Choroid plexus epithelial cell (primary cell): ENCODE data around the gene TCF23.

Experiments used
- DNase-seq: peaks from one replicate; pipeline ENCODE4 v3.0.0-alpha.2; 2010; ENCODE audit warnings: low read depth
- H3K4me3 ChIP-seq: 2 replicates; pipeline ENCODE4 v1.5.1; 2011; ENCODE audit warnings: low read depth, mild to moderate bottlenecking, control low read depth, low read length, moderate library complexity
- TF ChIP-seq, protein P1 (sequence below): conservative IDR thresholded peaks from 2 replicates; pipeline ENCODE4 v1.5.1; 2011; ENCODE audit warnings: low read depth, mild to moderate bottlenecking, control low read depth, inconsistent platforms, low read length, moderate library complexity

Gene TCF23

GRCh38 chr2:27150639-27151230 lies 1.9 kb downstream of the TCF23 start:
- TF ChIP-seq, protein P1, sequence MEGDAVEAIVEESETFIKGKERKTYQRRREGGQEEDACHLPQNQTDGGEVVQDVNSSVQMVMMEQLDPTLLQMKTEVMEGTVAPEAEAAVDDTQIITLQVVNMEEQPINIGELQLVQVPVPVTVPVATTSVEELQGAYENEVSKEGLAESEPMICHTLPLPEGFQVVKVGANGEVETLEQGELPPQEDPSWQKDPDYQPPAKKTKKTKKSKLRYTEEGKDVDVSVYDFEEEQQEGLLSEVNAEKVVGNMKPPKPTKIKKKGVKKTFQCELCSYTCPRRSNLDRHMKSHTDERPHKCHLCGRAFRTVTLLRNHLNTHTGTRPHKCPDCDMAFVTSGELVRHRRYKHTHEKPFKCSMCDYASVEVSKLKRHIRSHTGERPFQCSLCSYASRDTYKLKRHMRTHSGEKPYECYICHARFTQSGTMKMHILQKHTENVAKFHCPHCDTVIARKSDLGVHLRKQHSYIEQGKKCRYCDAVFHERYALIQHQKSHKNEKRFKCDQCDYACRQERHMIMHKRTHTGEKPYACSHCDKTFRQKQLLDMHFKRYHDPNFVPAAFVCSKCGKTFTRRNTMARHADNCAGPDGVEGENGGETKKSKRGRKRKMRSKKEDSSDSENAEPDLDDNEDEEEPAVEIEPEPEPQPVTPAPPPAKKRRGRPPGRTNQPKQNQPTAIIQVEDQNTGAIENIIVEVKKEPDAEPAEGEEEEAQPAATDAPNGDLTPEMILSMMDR = no peak
- no peak for DNase-seq
- no peak overlapping the region for H3K4me3 ChIP-seq

GRCh38 chr2:27152102-27152795 lies 3.4 kb downstream of the TCF23 start:
- no peak for DNase-seq
- no peak overlapping the region for H3K4me3 ChIP-seq

GRCh38 chr2:27152796-27153464 lies 4.1 kb downstream of the TCF23 start:
- DNase-seq = no peak
- TF ChIP-seq, protein P1 = no peak
- no peak overlapping the region for H3K4me3 ChIP-seq

More at GRCh38 chr2:27152102-27152795, 3.4 kb downstream of the TCF23 start:
- TF ChIP-seq, protein P1 = no peak

GRCh38 chr2:27154488-27154887 lies 5.7 kb downstream of the TCF23 start:
- TF ChIP-seq, protein P1 = no peak
- no peak overlapping the region for H3K4me3 ChIP-seq
- no peak for DNase-seq

DNA sequence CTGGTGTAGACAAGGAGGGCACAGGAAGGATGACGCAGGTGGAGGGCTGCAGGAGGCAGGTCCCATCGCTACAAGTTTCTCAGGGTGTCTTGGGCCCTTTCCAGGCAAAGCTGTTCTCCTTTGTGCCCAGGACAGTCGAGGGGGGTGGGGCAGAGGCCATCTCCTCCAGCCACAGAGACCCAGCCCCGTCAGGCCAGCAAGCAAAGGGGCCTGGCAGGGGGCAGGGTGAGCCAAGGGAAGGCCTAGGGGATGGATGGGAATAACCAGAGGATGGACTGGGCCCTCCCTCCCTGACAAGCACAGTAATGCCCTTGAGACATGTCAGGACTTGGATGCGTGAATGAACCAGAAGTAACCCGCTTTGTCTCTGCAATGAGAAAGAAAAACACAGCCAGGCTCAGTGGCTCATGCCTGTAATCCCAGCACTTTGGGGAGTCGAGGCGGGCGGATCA lies 6.3 kb downstream of the TCF23 start:
- H3K4me3 ChIP-seq = no peak overlapping the region
- TF ChIP-seq, protein P1 = no peak
- DNase-seq = no peak

- TF ChIP-seq, protein P1 = no peak
- no peak for DNase-seq
- H3K4me3 ChIP-seq = no peak overlapping the region
Observed at GRCh38 chr2:27158468-27158867, 9.7 kb downstream of the TCF23 start.
